Endothelial cell of umbilical vein (primary cell): ENCODE data around the gene RBM17. TPM values are rescaled to one million over a fixed set of nuclear protein-coding genes. Genes with fewer than 3 reads are reported as not detected.

ENCODE experiments used
- BruUV-seq: library from RNA; stranded (reverse); fragments of 400-500 nt; replicated peaks from 2 replicates; lab custom pipeline; 2021; lab: Mats Ljungman, UMichigan
- CTCF ChIA-PET: fragments of 300-600, 350-600 bp; sonication (Branson Sonifier 250); formaldehyde crosslinking; loops from one replicate; lab custom pipeline; 2021; ENCODE audit warnings: antibody characterized with exemption, inconsistent platforms; lab: Charles Lee
- POLR2A ChIA-PET: fragments of 300-600, 350-600 bp; sonication (Branson Sonifier 250); formaldehyde crosslinking; loops from one replicate; lab custom pipeline; 2021; ENCODE audit warnings: antibody characterized with exemption, inconsistent platforms; lab: Charles Lee
- DNase-seq: peaks from one replicate; pipeline ENCODE4 v3.0.0-alpha.2; 2011; ENCODE audit warnings: low read depth, low spot score
- FAIRE-seq: peaks from 2 replicates; lab custom pipeline; 2011; peaks lifted over from hg19 to GRCh38; lab: Jason Lieb, UNC
- H2AFZ ChIP-seq: 2 replicates; pipeline ENCODE4 v1.6.0; 2012; ENCODE audit warnings: low read depth, low read length, control low read depth, inconsistent platforms
- H3K27ac ChIP-seq: 2 replicates; pipeline ENCODE4 v1.5.1; 2011; ENCODE audit warnings: low read depth, mild to moderate bottlenecking, control low read depth, low read length, moderate library complexity; ENCODE audit not compliant: insufficient read depth
- H3K27me3 ChIP-seq, 2 experiments: 2 replicates each; pipeline versions ENCODE4 v1.6.0 to v1.6.1; 2011; ENCODE audit warnings: low read length in 2 of 2, mixed read lengths in 1 of 2; ENCODE audit not compliant: control insufficient read depth in 2 of 2, insufficient read depth in 2 of 2
- H3K36me3 ChIP-seq, 2 experiments: 2 replicates in 1 of 2; 3 replicates in 1 of 2; pipeline ENCODE4 v1.5.1; 2011; ENCODE audit warnings: low read length in 2 of 2, mild to moderate bottlenecking in 1 of 2, moderate library complexity in 1 of 2; ENCODE audit not compliant: control insufficient read depth in 2 of 2, insufficient read depth in 2 of 2; ENCODE audit errors: extremely low read depth in 1 of 2
- H3K4me1 ChIP-seq: 3 replicates; pipeline ENCODE4 v1.5.1; 2011; ENCODE audit warnings: mild to moderate bottlenecking, low read length; ENCODE audit not compliant: control insufficient read depth, insufficient read depth; ENCODE audit errors: extremely low read depth
- H3K4me2 ChIP-seq: 2 replicates; pipeline ENCODE4 v1.6.1; 2011; ENCODE audit warnings: low read length, control low read depth, mixed read lengths; ENCODE audit not compliant: insufficient read depth
- H3K4me3 ChIP-seq, 3 experiments: fragments of 200-600 bp in 1 of 3; sonication (generic), shearing (Covaris generic) in 1 of 3; replicated peaks in 1 of 3; 2 replicates each; pipeline ENCODE4 v1.5.1; 2011 to 2016; ENCODE audit warnings: control low read depth in 3 of 3, low read length in 3 of 3, mild to moderate bottlenecking in 2 of 3, inconsistent platforms in 1 of 3, low read depth in 1 of 3, moderate library complexity in 1 of 3; ENCODE audit not compliant: insufficient read depth in 1 of 3
- H3K79me2 ChIP-seq: 2 replicates; pipeline ENCODE4 v1.6.0; 2012; ENCODE audit warnings: low read length, inconsistent platforms; ENCODE audit not compliant: control insufficient read depth, insufficient read depth
- H3K9ac ChIP-seq: replicated peaks from 2 replicates; pipeline ENCODE3; 2011; ENCODE audit warnings: low read length, control low read depth; ENCODE audit not compliant: insufficient read depth; ENCODE audit errors: extremely low read depth
- H3K9me1 ChIP-seq: replicated peaks from 3 replicates; pipeline ENCODE4 v1.6.0; 2011; ENCODE audit warnings: mild to moderate bottlenecking, low read length; ENCODE audit not compliant: control insufficient read depth, insufficient read depth; ENCODE audit errors: extremely low read depth
- H3K9me3 ChIP-seq: replicated peaks from 2 replicates; pipeline ENCODE4 v1.5.1; 2012; ENCODE audit warnings: low read length, inconsistent platforms; ENCODE audit not compliant: control insufficient read depth, insufficient read depth
- H4K20me1 ChIP-seq: replicated peaks from 2 replicates; pipeline ENCODE3; 2011; ENCODE audit warnings: mild to moderate bottlenecking, low read length; ENCODE audit not compliant: control insufficient read depth, insufficient read depth; ENCODE audit errors: extremely low read depth
- CTCF ChIP-seq, 2 donors: IDR thresholded peaks; 1 replicate in 1 of 2; 2 replicates in 1 of 2; pipeline ENCODE4 v1.5.1; 2011; ENCODE audit warnings: low read length in 2 of 2, mild to moderate bottlenecking in 2 of 2, moderate library complexity in 2 of 2, control low read depth in 1 of 2, inconsistent platforms in 1 of 2, low read depth in 1 of 2; ENCODE audit not compliant: insufficient read depth in 1 of 2; ENCODE audit errors: extremely low read depth in 1 of 2
- EZH2 ChIP-seq: IDR thresholded peaks from 2 replicates; pipeline ENCODE4 v1.6.1; 2012; ENCODE audit warnings: borderline replicate concordance, low read depth, mild to moderate bottlenecking, moderate library complexity, low read length, inconsistent platforms; ENCODE audit not compliant: severe bottlenecking
- FOS ChIP-seq: IDR thresholded peaks from 2 replicates; pipeline ENCODE4 v1.6.1; 2011; ENCODE audit warnings: mild to moderate bottlenecking, low read length, moderate library complexity, borderline replicate concordance; ENCODE audit not compliant: insufficient read depth
- GATA2 ChIP-seq: IDR thresholded peaks from 2 replicates; pipeline ENCODE4 v1.7.0; 2011; ENCODE audit warnings: low read depth, mild to moderate bottlenecking, moderate library complexity, mixed read lengths, low read length; ENCODE audit not compliant: insufficient read length, insufficient read depth
- JUN ChIP-seq: IDR thresholded peaks from 2 replicates; pipeline ENCODE4 v1.6.1; 2011; ENCODE audit warnings: borderline replicate concordance, low read depth; ENCODE audit not compliant: insufficient read length, insufficient read depth
- MAX ChIP-seq: IDR thresholded peaks from 2 replicates; pipeline ENCODE4 v1.6.1; 2011; ENCODE audit not compliant: insufficient read depth, insufficient read length
- POLR2A ChIP-seq: IDR thresholded peaks from 2 replicates; pipeline ENCODE4 v1.6.1; 2012; ENCODE audit warnings: low read depth, mild to moderate bottlenecking, control low read depth, low read length
- POLR2AphosphoS5 ChIP-seq: IDR thresholded peaks from 2 replicates; pipeline ENCODE4 v1.6.1; 2012; ENCODE audit warnings: low read depth, mild to moderate bottlenecking, control low read depth, low read length, moderate library complexity; ENCODE audit not compliant: insufficient read depth
- dilution Hi-C: fragments of 300-500 bp; cut with MboI; formaldehyde crosslinking; loops from one replicate; pipeline ENCODE4 v1.15.0; 2019; ENCODE audit warnings: low sequenced_read_pairs; ENCODE audit not compliant: extremely low pct_ligation_motif_present
- intact Hi-C: fragments of 100-400 bp; cut with micrococcal nuclease; formaldehyde crosslinking; loops from one replicate; pipeline ENCODE4 v1.10.0; 2022
- polyA plus RNA-seq, 4 experiments: library from polyadenylated mRNA; depleted of rRNA in 3 of 4; stranded (reverse) in 3 of 4; unstranded in 1 of 4; fragments of >200 nt; gene quantifications; 2 replicates each; pipeline versions ENCODE4 v1.2.1 to v1.2.3, GENCODE V29; 2011 to 2012; ENCODE audit warnings: missing spikeins in 1 of 4
- total RNA-seq: library from RNA; stranded (reverse); gene quantifications from 2 replicates; pipeline ENCODE4 v1.2.3, GENCODE V29; 2021

The RBM17 gene
- total and polyA plus RNA-seq, 2 donors (not counting 3 experiments of a cell fraction or from before 2014, with no cell fraction given) = 23.1 to 148 TPM

DNA sequence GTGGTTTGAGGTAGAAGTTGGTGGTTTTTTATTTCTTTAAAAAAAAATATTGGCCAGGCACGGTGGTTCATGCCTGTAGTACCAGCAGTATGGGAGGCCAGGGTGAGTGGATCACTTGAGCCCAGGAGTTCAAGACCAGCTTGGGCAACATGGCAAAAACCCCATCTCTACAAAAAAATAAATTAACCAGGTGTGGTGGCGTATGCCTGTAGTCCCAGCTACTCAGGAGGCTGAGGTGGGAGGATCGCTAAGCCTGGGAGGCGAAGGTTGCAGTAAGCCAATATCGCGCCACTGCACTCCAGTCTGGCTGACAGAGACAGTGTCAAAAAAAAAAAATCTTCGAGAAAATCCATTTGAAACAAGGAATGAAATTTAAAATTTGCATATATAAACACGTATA is 27.8 kb upstream of the RBM17 start:
- FAIRE-seq (no peak), DNase-seq (no peak)
- H3K27ac ChIP-seq = no peak overlapping the region
- H2AFZ ChIP-seq = no peak overlapping the region
- H3K4me2 ChIP-seq = no peak overlapping the region
- ChIA-PET POLR2A (no interaction called here), CTCF (no interaction called here)
- H3K9ac ChIP-seq = no peak overlapping the region
- H3K4me3 ChIP-seq = no peak overlapping the region
- no peaks in the 10 kb centered on the region for H3K79me2 ChIP-seq
- dilution Hi-C loops (no loop called here), intact Hi-C loops (no loop called here)
- no peaks in the 10 kb centered on the region for H3K4me1 ChIP-seq
- H3K9me3 ChIP-seq = no peaks in the 10 kb centered on the region
- no peaks in the 10 kb centered on the region for H4K20me1 ChIP-seq
- no peaks in the 10 kb centered on the region for H3K36me3 ChIP-seq
- H3K27me3 ChIP-seq = peaks cover 0 to 5% of the 10 kb centered on the region in 2 experiments
- TF ChIP-seq JUN (no peak), POLR2AphosphoS5 (no peak)
- H3K9me1 ChIP-seq = no peaks in the 10 kb centered on the region
- no TSS peak for BruUV-seq

- TF ChIP-seq POLR2A = no peak
- no peak for TF ChIP-seq CTCF (IDR thresholded peaks at IDR 0.05; ENCODE audit: extremely low read depth in 1 of 2, insufficient read depth in 1 of 2, low read depth in 1 of 2, low read length in 2 of 2)
- TF ChIP-seq GATA2 = no peak
- TF ChIP-seq MAX = no peak
- no peak for TF ChIP-seq FOS
- TF ChIP-seq JUN = no peak
- TF ChIP-seq EZH2 = no peak
- TF ChIP-seq POLR2AphosphoS5 = no peak
- Histone ChIP-seq H3K9ac (no peak within 1 kb of the TSS), H3K79me2 (no peaks in the 10 kb centered on the region), H4K20me1 (no peaks in the 10 kb centered on the region), H3K4me1 (no peaks in the 10 kb centered on the region), H3K36me3 (no peaks in the 10 kb centered on the region), H3K9me3 (no peaks in the 10 kb centered on the region), H3K9me1 (no peaks in the 10 kb centered on the region), H2AFZ (no peak within 1 kb of the TSS), H3K27ac (no peak within 1 kb of the TSS), H3K27me3 (peaks cover 0 to 5% of the 10 kb centered on the region in 2 experiments), H3K4me3 (no peak within 1 kb of the TSS), H3K4me2 (no peak within 1 kb of the TSS)
- ChIA-PET CTCF (no interaction called here), POLR2A (no interaction called here)
- BruUV-seq = no TSS peak
- DNase-seq (no peak), FAIRE-seq (no peak)
- intact Hi-C loops = no loop called here
- dilution Hi-C loops = no loop called here
These were observed 26.6 kb upstream of the RBM17 start, which contains the start of gene IL2RA for GRCh38 chr10:6062101-6062771. Gene IL2RA (minus strand): TSS chr10:6062367. CDS start chr10:6062151, 216 bp downstream.
